COLO668 (cell line): ENCODE data around the gene C19orf73.

Experiments used
- DNase-seq: peaks from one replicate; lab custom pipeline; 2025; ENCODE audit not compliant: unreplicated experiment; lab: John Stamatoyannopoulos, UW

The C19orf73 gene

DNA sequence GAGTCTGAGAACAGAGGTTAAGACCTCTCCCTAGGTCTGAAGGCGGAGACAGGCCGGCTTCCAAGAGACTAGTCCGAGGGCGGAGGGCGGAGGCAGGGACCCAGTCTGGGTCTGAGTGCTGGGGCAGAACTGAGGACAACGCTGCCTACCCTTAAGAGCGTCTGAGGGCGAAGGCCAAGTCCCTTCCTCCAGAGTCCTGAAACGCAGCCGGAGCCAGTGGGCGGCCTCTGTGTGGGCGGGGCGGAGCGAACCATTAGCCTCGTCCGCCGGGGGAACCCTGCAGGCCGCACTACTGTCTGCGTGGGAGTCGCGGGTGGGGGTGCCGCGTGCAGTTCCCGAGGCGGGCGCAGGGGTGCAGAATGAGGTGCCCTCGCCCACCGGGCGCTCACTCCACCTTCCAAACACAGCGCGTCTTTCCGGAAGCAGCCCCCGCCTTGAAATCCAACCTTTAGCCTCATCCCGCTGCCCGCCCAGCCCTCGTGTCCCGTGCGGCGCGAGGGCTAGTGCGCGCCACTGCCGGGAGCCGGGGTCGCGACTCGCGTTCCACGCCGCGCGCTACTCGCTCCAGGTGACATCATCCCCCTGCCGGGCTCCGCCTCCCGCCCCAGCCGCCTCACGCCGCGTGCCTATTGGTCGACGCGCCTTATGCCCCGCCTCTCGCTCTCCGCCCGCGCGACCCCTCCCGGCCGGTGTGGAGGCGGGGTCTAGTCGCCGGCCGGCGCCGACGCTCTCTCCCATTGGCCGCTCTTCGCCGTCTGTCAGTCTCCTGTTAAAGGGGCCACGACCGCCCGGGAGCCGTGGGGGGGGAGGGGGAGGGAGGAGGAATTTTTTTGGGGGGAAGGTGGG, at the start of gene C19orf73:
C19orf73 (minus strand) TSS at position 579 of the 846 bp plus-strand sequence; CDS start at position 458, 121 bp downstream.
- peak; percentile 96 for DNase-seq

DNA sequence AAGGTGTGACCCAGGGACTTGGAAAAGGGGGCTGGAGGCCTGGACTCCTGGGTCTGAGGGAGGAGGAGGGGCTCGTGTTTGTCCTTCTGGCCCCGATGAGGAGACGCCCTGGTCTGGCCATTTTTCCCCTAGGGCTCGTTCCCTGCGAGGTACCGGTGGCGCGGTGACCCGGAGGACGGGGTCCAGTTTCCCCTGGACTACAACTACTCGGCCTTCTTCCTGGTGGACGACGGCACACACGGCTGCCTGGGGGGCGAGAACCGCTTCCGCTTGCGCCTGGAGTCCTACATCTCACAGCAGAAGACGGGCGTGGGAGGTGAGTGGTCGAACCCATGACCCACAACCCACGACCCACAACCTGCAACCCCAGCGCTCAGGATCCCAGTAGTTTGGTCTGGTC, 49.5 kb upstream of the C19orf73 start:
- no peak for DNase-seq

DNA sequence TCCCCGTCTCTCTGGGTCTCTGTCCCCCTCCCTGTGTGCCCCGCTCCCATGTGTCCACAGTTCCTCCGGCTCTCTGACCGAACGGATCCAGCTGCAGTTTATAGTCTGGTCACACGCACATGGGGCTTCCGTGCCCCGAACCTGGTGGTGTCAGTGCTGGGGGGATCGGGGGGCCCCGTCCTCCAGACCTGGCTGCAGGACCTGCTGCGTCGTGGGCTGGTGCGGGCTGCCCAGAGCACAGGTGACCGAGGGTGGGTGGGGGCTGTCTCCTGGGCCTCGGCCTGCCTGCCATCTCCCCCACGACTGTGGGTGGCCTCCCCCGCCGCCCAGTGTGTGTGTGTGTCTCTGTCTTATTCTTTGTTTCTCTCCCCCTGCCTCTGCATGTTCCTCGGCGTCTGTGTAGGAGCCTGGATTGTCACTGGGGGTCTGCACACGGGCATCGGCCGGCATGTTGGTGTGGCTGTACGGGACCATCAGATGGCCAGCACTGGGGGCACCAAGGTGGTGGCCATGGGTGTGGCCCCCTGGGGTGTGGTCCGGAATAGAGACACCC, 49.0 kb upstream of the C19orf73 start:
- DNase-seq = no peak

DNA sequence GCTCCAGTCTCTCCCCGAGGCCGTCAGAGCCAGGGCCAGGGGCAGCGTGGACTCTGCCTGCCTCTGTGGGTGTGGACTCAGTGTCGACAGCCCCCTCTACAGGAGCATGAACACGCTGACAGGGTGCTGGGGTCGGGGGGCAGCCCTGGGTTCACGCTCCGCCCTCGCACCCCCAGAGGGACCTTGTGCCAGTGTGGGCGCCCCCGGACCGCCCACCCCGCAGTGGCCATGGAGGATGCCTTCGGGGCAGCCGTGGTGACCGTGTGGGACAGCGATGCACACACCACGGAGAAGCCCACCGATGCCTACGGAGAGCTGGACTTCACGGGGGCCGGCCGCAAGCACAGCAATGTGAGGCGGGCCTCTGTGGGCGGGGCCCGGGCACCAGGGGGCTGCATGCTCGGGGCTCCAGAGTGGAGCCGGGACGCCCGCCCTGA, 46.9 kb upstream of the C19orf73 start:
- no peak for DNase-seq

DNA sequence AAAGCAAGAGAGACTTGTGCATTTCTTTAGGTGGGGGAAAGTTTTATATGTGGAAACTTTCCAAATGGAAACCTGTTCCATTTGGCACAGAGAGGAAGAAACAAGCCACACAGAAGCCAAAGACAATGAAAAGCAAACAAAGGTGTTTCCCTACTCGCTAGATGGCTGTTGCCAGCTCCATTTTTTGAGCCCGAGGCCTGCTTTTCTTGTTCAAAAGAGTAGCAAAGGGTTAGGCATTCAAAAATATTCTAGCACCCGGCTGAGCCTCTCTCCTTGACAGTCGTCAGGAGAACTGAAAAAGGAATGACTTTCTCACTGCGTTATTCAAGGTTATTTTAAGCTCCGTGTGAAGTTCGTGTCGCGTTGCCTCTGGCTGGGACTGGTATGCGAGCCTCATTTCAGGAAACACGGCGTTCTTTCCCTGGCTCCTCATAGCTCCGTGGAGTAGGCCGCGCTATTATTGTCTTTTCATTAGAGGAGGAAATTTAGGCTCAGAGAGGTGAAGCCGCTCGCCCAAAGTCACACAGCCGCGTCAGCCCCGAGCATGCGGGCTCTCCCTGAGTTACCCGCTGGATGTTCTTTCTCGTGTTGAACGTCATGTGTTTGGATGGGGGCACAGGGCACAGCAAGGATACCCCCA, 46.3 kb upstream of the C19orf73 start:
- DNase-seq = no peak

DNA sequence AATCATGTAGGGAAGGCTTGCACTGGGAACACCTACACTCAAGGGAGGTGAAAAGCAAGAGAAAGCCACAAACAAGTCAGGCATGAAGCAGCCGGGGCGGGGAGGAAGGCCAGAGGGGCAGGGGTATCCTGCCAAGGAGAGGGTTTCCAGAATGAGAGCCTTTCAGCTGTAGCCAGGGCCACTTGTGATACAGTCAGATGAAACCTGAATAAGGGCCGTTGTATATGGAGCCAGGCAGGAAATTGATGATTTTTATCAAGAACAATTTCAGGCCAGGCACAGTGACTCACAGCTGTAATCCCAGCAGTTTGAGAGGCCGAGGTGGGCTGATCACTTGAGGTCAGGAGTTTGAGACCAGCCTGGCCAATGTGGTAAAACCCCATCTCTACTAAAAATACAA, 43.0 kb upstream of the C19orf73 start:
- no peak for DNase-seq

DNA sequence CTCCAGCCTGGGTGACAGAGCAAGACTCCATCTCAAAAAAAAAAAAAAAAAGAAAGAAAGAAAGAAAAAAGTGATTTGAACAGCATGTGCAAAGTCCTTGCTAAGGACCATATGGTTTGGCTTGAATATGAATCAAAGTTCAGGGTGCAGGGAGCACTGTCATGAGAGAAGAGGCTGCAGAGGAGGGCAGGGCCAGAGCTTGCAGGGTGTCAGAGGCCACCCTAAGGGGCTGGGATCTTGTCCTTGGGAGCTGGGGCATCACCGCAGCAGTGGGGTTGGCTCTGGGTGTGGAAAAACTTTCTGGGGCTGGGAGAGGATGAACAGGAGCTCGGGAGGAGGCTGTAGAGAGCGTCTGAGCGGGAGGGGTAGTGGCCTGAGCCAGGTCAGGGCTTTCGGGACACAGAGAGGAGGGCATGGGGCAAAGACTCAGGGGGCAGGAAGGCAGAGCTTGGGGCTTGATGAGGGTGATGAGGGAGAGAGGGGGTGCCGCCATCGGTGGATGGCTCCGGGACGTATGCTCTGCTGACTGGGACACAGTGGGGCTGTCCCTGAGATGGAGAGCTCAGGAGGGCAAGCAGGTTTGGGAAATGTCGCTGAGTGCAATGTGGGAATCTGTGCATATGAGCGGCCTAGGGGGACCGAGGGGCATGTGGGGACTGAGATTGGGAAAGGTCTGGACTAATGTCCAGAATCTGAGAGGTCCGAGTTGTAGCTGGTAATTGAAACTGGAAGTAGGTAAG, 41.7 kb upstream of the C19orf73 start:
- DNase-seq = no peak

- peak; percentile 80 for DNase-seq
Measured at GRCh38 chr19:49157445-49158224, 38.7 kb upstream of the C19orf73 start, which contains the start of gene TRPM4. Gene TRPM4, plus strand, starts transcription at chr19:49157792. Its CDS starts 75 bp downstream, at chr19:49157867.

DNA sequence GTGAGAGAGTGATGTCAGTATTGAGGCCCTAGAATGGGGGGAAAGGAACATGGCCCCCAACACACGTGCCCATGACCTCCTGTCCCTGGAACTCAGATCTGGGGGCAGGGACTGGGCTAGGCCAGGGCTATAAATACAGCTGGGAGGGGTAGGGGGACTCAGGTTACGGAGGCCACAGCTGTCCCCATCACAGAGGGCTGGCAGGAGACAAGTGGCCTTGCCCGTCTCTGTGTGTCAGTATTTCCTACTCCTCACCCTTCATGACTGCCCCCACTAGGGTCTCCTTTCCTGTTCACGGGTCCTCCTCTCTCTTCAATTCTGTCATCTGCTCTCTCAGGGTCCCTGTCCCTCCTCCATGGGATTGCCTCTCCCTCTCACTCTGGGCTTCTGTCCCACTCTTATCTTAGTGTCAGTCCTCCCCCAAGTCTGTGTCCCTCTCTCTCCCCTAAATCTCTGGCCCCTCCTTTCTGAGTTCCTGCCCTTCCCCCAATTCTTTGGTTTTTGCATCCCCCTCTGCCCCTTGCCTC, 36.9 kb upstream of the C19orf73 start:
- no peak for DNase-seq

DNA sequence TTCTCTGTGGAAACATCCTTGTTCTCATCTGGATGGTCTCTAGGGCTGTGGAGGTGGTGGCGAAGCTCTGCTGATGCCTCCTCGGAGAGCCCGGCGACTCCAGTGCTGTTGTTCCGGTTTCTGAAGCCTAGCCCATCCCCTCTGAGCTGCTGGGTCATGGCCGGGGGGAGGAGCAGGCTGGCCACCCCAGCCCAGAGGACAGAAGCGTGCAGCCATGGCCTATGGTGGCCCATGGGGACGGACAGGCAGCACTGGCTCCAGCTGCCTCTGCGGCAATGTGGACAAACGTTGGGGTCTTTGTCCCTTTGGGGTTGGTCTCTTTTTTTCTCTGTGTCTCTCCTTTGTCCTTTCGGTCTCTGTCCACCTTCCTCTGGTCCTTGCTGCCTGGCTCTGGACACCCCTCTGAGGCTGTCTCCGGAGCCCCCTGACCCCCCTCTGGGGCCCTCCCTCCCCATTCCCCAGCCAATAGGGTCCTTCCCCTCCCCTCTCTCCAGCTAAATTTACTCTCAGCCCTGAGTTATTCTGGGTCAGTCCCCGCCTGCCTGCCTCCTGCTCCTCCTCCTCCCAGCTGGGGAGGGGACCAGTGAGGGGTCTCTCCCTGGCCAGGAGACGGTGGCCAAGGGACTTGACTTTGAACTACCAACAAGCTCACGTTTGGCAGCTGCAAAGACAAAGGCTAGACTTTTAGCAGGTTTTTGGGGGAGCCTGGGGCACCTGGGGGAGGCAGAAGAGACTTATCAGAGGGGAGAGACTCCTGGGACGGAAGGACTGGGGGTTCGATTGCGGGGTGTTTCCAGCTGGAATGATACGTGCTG, 36.3 kb upstream of the C19orf73 start, which contains the start of gene HRC:
HRC (minus strand) TSS at position 392 of the 815 bp plus-strand sequence; CDS start at position 233, 159 bp downstream.
- DNase-seq = no peak

GRCh38 chr19:49154279-49154678, 35.3 kb upstream of the C19orf73 start:
- no peak for DNase-seq

DNA sequence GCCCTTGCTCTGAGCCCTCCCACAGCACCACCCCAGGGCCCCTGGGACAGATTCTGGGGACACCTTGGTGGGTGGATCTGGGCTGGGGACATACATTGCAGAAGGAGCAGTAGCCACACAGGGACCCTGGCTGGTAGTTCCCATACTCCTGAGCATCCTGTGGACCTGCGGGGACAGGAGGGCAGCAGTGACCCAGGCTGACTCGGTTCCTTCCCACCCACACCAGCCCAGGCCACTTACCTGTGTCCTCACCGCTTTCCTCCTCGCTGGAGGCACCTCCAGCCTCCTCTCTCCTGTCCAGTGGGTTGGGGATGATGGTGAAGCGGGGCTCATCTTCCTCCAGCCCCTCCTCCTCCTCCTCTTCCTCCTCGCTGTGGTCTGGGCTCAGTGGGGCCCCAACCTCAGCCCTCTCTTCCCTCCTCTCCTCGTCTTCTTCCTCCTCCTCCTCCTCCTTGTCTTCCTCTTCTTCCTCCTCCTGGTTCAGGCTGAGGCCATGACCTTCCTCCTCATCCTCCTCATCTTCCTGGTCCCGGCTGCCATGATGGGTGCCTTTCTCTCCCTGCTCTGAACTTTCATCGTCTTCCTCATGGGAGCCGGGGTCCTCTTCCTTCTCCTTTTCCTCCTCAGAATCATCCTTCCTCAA, 34.3 kb upstream of the C19orf73 start:
- no peak for DNase-seq

GRCh38 chr19:49152119-49152550, 33.2 kb upstream of the C19orf73 start:
- no peak for DNase-seq

DNA sequence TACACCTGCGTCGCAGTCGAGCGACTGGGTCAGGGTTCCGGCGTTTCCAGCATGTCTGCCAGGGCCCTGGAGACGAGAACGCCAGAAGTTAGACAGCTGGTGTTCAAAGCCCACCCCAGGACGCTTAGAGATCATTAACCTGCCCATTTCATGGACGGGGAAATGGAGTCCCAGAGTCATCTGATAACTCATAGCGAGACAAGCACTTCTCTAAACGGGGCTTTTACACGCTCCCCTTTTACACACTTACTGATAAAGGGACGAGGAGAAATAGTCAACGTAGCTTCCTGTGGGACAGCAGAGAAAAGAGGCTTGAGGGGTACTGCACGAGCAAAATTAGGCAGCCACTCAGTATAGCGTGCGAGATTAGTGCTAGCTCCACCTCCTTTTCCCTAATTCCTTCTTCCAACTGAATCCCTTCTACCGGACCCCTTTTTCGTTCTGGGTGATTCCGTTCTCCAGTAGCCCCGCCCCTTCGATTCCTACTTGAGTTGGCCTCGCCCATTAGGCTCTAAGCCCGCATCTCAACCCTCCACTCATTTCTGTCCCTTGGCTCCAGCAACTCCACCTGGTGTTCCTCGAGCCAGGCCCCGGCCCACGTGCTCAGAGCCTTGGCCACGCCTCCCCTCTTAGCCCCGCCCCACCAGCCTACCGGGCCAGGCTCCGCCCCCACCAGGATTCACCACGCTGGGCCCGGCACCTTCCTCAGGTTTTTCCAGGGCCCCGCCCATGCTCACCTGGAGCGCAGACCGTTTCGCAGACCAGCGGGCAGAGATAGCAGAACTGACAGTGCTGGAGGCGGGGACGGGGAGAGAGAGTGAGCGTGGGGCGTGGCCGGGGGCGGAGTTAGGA, 32.5 kb upstream of the C19orf73 start:
- peak; percentile 85 for DNase-seq

DNA sequence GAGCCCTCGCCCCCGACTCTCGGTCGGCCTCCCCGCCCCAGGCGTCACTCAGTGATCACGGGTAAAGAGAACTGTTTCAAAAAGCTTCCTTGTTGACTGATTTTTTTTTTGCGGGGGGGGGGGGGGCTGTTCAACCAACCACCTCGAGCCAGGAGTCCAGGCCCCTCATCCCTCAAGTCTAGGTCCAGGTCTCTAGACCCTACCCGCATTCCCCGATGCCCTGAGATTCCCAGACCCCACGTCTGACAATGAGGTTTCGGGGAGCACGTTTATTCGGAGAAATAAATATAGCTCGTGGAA, 32.0 kb upstream of the C19orf73 start:
- no peak for DNase-seq

DNA sequence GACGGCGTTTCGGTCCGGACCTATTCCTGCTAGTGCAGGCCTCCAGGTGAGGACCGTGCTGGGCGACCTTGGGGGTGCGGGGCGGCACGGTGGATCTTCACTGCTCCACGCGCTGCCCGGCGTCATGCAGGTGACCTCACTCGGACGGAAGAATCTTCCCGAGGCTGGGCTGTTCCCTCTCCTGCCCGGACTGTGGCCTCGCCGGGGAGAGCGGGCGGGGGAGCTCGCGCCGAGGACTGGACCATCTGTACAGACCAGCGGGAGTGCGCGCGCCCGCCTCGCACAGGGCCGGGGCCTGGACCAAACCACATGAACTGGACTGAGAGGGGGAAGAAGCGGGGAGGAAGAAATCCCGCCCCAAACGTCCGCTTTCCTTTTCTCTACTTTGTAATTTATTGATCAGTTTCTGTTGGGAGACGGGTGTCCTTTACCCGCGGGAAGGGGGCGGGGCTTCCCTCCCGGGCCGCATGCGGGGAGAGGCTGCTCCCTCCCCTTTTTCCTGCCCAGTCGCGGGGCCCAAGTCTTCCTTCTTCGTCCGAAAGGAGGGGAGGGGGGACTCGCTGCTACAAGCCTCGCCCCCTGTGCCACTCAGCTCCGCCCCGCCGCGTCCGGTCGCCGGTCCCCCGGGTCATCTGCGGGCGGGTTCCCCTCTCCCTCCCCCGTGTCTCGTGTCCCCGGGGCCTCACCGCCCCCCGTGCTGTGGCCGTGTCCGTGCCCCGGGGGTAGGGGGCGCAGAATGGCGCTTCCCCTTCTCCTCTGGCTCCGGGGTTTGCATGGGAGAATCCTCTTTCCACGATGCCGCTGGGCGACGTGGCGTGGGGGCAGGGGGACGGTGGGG, 31.4 kb upstream of the C19orf73 start:
- DNase-seq = peak; percentile 87

DNA sequence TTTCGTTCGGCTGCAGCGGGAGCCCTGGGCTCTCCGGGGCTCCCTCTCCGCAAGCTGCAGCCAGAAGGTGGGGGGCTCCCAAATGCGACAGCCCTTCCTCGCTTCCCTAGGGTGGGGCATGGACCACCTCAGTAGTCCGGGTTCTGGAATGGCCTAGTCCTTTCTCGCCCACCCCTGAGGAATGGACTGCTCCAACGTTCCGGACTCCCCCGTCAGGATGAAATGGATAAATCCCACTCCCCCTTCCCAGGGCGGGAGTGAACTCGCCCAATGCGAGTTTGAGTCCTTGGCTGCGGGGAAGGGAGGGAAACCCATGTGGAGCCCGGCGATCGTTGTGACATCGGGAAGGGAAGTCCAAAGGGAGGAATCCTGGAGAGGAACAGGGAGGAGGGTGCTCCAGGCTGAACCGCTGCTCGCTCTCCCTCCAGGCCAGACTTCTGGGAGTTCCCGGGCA, 30.7 kb upstream of the C19orf73 start:
- peak; percentile 75 for DNase-seq
